IMR-90 (cell line): ENCODE results near the gene GPRC5B. TPM values are rescaled to one million over a fixed set of nuclear protein-coding genes. Genes with fewer than 3 reads are reported as not detected.
A peak's percentile ranks its signal among the peaks of the same experiment; 100 is the strongest.

ENCODE experiments used
- ATAC-seq: fragments of 200-7000 bp; cut with Tn5 transposase; 2 replicates; pipeline ENCODE4 v1.9.1; 2020; ENCODE audit warnings: low read depth, mild to moderate bottlenecking, moderate library complexity
- BruUV-seq: library from RNA; stranded (reverse); fragments of 400-500 nt; replicated peaks from 2 replicates; lab custom pipeline; 2021; lab: Mats Ljungman, UMichigan
- CTCF ChIA-PET: fragments of 300-600 bp; formaldehyde crosslinking; extraction: SDS; loops from one replicate; lab custom pipeline; 2021; ENCODE audit warnings: antibody characterized with exemption; lab: Yijun Ruan, JAX
- POLR2A ChIA-PET: fragments of 300-600 bp; sonication (Branson Sonifier 250); formaldehyde crosslinking; loops from one replicate; lab custom pipeline; 2022; ENCODE audit warnings: antibody characterized with exemption; ENCODE audit not compliant: unreplicated experiment; lab: Charles Lee
- DNase-seq: peaks from one replicate; pipeline ENCODE4 v3.0.0; 2013
- H2AFZ ChIP-seq: replicated peaks from 2 replicates; pipeline ENCODE3; 2013; ENCODE audit warnings: low read length, mild to moderate bottlenecking; ENCODE audit not compliant: poor library complexity
- H2AK5ac ChIP-seq: 2 replicates; pipeline ENCODE4 v1.6.1; 2013; ENCODE audit warnings: low read depth, low read length, inconsistent platforms
- H2AK9ac ChIP-seq: replicated peaks from 2 replicates; pipeline ENCODE3; 2013; ENCODE audit warnings: mild to moderate bottlenecking, low read depth, low read length, moderate library complexity; ENCODE audit not compliant: poor library complexity
- H2BK120ac ChIP-seq: 2 replicates; pipeline ENCODE4 v1.6.1; 2013; ENCODE audit warnings: low read depth, low read length, inconsistent platforms
- H2BK15ac ChIP-seq: 3 replicates; pipeline ENCODE4 v1.6.1; 2013; ENCODE audit warnings: low read depth, low read length, inconsistent platforms
- H2BK20ac ChIP-seq: 2 replicates; pipeline ENCODE4 v1.6.1; 2013; ENCODE audit warnings: low read depth, mild to moderate bottlenecking, inconsistent platforms, low read length, moderate library complexity
- H2BK5ac ChIP-seq: 2 replicates; pipeline ENCODE4 v1.6.1; 2013; ENCODE audit warnings: mild to moderate bottlenecking, low read depth, low read length, inconsistent platforms; ENCODE audit not compliant: poor library complexity, severe bottlenecking
- H3K14ac ChIP-seq: replicated peaks from 2 replicates; pipeline ENCODE4 v1.6.1; 2013; ENCODE audit warnings: low read depth, low read length, inconsistent platforms
- H3K18ac ChIP-seq: 2 replicates; pipeline ENCODE4 v1.6.1; 2013; ENCODE audit warnings: low read depth, low read length, control low read depth
- H3K23ac ChIP-seq: 2 replicates; pipeline ENCODE4 v1.6.1; 2013; ENCODE audit warnings: low read depth, low read length, inconsistent platforms
- H3K27ac ChIP-seq: 2 replicates; pipeline ENCODE4 v1.5.1; 2013; ENCODE audit warnings: mild to moderate bottlenecking, control low read depth, low read length; ENCODE audit not compliant: insufficient read depth
- H3K27me3 ChIP-seq: 2 replicates; pipeline ENCODE4 v1.6.1; 2013; ENCODE audit warnings: low read length; ENCODE audit not compliant: control insufficient read depth, insufficient read depth
- H3K36me3 ChIP-seq: 2 replicates; pipeline ENCODE4 v1.6.1; 2013; ENCODE audit warnings: low read length, mixed read lengths; ENCODE audit not compliant: control insufficient read depth, insufficient read depth
- H3K4ac ChIP-seq: 2 replicates; pipeline ENCODE4 v1.6.1; 2013; ENCODE audit warnings: low read depth, low read length, inconsistent platforms
- H3K4me1 ChIP-seq: 2 replicates; pipeline ENCODE4 v1.6.1; 2013; ENCODE audit warnings: low read length, mixed read lengths; ENCODE audit not compliant: control insufficient read depth, insufficient read depth
- H3K4me2 ChIP-seq: 2 replicates; pipeline ENCODE4 v1.6.1; 2013; ENCODE audit warnings: low read depth, mild to moderate bottlenecking, control low read depth, low read length, moderate library complexity
- H3K4me3 ChIP-seq: 2 replicates; pipeline ENCODE4 v1.5.1; 2013; ENCODE audit warnings: low read depth, mild to moderate bottlenecking, control low read depth, low read length, moderate library complexity; ENCODE audit not compliant: insufficient read depth
- H3K56ac ChIP-seq: 2 replicates; pipeline ENCODE4 v1.6.1; 2013; ENCODE audit warnings: low read length, inconsistent platforms; ENCODE audit not compliant: insufficient read depth; ENCODE audit errors: extremely low read depth
- H3K79me1 ChIP-seq, 2 experiments: 2 replicates each; pipeline ENCODE4 v1.6.1; 2013; ENCODE audit warnings: low read length in 2 of 2, inconsistent platforms in 1 of 2, low read depth in 1 of 2
- H3K9ac ChIP-seq: 2 replicates; pipeline ENCODE4 v1.6.1; 2013; ENCODE audit warnings: low read depth, low read length, control low read depth
- H3K9me1 ChIP-seq: 2 replicates; pipeline ENCODE4 v1.6.1; 2013; ENCODE audit warnings: low read length, inconsistent platforms; ENCODE audit not compliant: insufficient read depth
- H3K9me3 ChIP-seq: 2 replicates; pipeline ENCODE4 v1.6.1; 2013; ENCODE audit warnings: low read length; ENCODE audit not compliant: control insufficient read depth, insufficient read depth
- H4K20me1 ChIP-seq: 2 replicates; pipeline ENCODE4 v1.6.1; 2013; ENCODE audit warnings: low read length, inconsistent platforms; ENCODE audit not compliant: insufficient read depth
- H4K5ac ChIP-seq: 2 replicates; pipeline ENCODE4 v1.6.1; 2013; ENCODE audit warnings: mild to moderate bottlenecking, low read depth, low read length, control low read depth
- H4K8ac ChIP-seq, 2 experiments: 2 replicates each; pipeline ENCODE4 v1.6.1; 2013; ENCODE audit warnings: low read depth in 2 of 2, low read length in 2 of 2, control low read depth in 1 of 2, inconsistent platforms in 1 of 2
- H4K91ac ChIP-seq: 2 replicates; pipeline ENCODE4 v1.6.1; 2013; ENCODE audit warnings: low read depth, low read length, inconsistent platforms; ENCODE audit not compliant: insufficient read depth
- BHLHE40 ChIP-seq: fragments of 150-350 bp; IDR thresholded peaks from 2 replicates; pipeline ENCODE4 v1.6.1; 2016; ENCODE audit warnings: mild to moderate bottlenecking, low read depth, low read length
- CEBPB ChIP-seq: IDR thresholded peaks from 2 replicates; pipeline ENCODE4 v1.6.1; 2012; ENCODE audit warnings: low read depth, low read length, improper control_type of control experiment
- CHD1 ChIP-seq: IDR thresholded peaks from 2 replicates; pipeline ENCODE4 v1.6.1; 2012; ENCODE audit warnings: low read depth, low read length, improper control_type of control experiment
- FOS ChIP-seq: fragments of 150-350 bp; IDR thresholded peaks from 2 replicates; pipeline ENCODE4 v1.6.1; 2016; ENCODE audit warnings: low read depth, low read length
- MAFK ChIP-seq: IDR thresholded peaks from 2 replicates; pipeline ENCODE4 v1.6.1; 2012; ENCODE audit warnings: low read depth, low read length, improper control_type of control experiment
- MAZ ChIP-seq: IDR thresholded peaks from 2 replicates; pipeline ENCODE4 v1.6.1; 2012; ENCODE audit warnings: low read depth, mild to moderate bottlenecking, low read length, improper control_type of control experiment, moderate library complexity, borderline replicate concordance
- MXI1 ChIP-seq: IDR thresholded peaks from 2 replicates; pipeline ENCODE4 v1.6.1; 2012; ENCODE audit warnings: low read depth, mild to moderate bottlenecking, low read length, moderate library complexity, borderline replicate concordance
- NFE2L2 ChIP-seq: fragments of 150-350 bp; IDR thresholded peaks from 2 replicates; pipeline ENCODE4 v1.6.1; 2016; ENCODE audit warnings: low read depth, mild to moderate bottlenecking, low read length
- POLR2A ChIP-seq: IDR thresholded peaks from 2 replicates; pipeline ENCODE4 v1.6.1; 2012; ENCODE audit warnings: mild to moderate bottlenecking, low read depth, low read length
- RAD21 ChIP-seq: IDR thresholded peaks from 2 replicates; pipeline ENCODE4 v1.6.1; 2012; ENCODE audit warnings: low read length, improper control_type of control experiment
- RCOR1 ChIP-seq: IDR thresholded peaks from 2 replicates; pipeline ENCODE4 v1.6.1; 2012; ENCODE audit warnings: mild to moderate bottlenecking, low read length, improper control_type of control experiment; ENCODE audit not compliant: insufficient replicate concordance
- SMC3 ChIP-seq: fragments of 150-350 bp; IDR thresholded peaks from 2 replicates; pipeline ENCODE4 v1.6.1; 2016; ENCODE audit warnings: low read depth, mild to moderate bottlenecking, antibody characterized with exemption, low read length, moderate library complexity
- WGBS, 2 experiments: methylation state at CpG; one replicate each; pipeline versions ENCODE4 v1.1.5 to v1.1.7; 2013; ENCODE audit warnings: missing lambda C conversion rate in 2 of 2; ENCODE audit not compliant: insufficient read length in 1 of 2; ENCODE audit errors: extremely low coverage in 2 of 2; 5-methylcytosine and 5-hydroxymethylcytosine counted together
- dilution Hi-C: fragments of 300-500 bp; cut with HindIII; formaldehyde crosslinking; loops from one replicate; pipeline ENCODE4 v1.14.3; 2018; ENCODE audit warnings: low sequenced_read_pairs; ENCODE audit not compliant: unreplicated experiment
- in situ Hi-C: fragments of 300-500 bp; cut with MboI; formaldehyde crosslinking; loops from 3 replicates; pipeline ENCODE4 v1.14.3; 2019; ENCODE audit warnings: low sequenced_read_pairs, inconsistent platforms, mixed read lengths
- intact Hi-C: fragments of 100-400 bp; cut with micrococcal nuclease; formaldehyde crosslinking; loops from 2 replicates; pipeline ENCODE4 v1.10.0; 2022
- polyA plus RNA-seq, 3 experiments: library from polyadenylated mRNA; depleted of rRNA; stranded (reverse); fragments of >200 nt; gene quantifications; 2 replicates each; pipeline ENCODE4 v1.2.3, GENCODE V29; 2012; ENCODE audit warnings: low replicate concordance in 1 of 3
- total RNA-seq: library from RNA; depleted of rRNA; stranded (reverse); fragments of >200 nt; gene quantifications from 2 replicates; pipeline ENCODE4 v1.2.3, GENCODE V29; 2012
- TF ChIP-seq, protein P1 (sequence below): conservative IDR thresholded peaks from 2 replicates; pipeline ENCODE4 v1.5.1; 2012; ENCODE audit warnings: mild to moderate bottlenecking, low read depth, low read length, improper control_type of control experiment
- TF ChIP-seq, protein P2 (sequence below): fragments of 150-350 bp; IDR thresholded peaks from 2 replicates; pipeline ENCODE4 v1.6.1; 2016; ENCODE audit warnings: low read depth, mild to moderate bottlenecking, low read length, moderate library complexity, borderline replicate concordance
- TF ChIP-seq, protein P3 (sequence below): fragments of 150-350 bp; IDR thresholded peaks from 2 replicates; pipeline ENCODE4 v1.6.1; 2017; ENCODE audit warnings: mild to moderate bottlenecking, antibody characterized with exemption, low read length, low read depth

GPRC5B gene
- total and polyA plus RNA-seq, 2 of the 4 experiments (the other 2 are of a cell fraction) = 2.5 to 8.5 TPM

DNA sequence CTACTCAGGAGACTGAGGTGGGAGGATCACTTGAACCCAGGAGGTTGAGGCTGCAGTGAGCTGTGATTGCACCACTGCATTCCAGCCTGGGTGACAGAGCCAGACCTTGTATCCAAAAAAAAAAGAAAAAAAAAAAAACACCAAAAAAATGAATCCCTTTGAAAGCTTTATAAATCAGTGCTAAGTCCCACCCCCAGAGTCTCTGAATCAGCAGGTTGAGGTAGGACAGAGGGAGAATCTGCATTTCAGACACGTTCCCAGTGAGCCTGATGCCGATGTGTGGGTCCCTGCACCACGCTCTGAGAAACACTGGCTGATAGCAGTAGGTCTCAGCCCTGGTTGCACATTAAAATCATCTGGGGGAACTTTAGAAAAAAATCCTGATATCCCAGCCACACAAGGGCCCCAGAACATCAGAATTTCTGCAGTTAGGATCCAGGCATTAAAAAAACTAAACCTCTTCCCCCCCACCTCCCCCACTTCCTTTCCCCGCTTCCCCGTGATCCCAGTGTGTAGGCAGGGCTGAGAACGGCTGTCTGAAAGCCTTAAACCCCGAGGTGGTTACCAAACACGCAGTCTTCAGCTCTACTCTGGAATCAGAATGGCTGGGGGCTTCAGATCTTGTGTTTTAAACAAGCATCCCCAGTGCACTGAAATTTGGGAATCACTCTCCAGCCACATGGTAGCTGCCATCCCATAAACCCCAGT lies 27.3 kb upstream of the GPRC5B start:
- intact Hi-C loops (no loop called here), dilution Hi-C loops (no loop called here), in situ Hi-C loops (no loop called here)
- Histone ChIP-seq H3K9ac (no peak overlapping the region), H2BK120ac (no peak overlapping the region), H3K56ac (no peak overlapping the region), H3K27me3 (no peaks in the 10 kb centered on the region), H3K23ac (no peak overlapping the region), H2BK15ac (no peak overlapping the region), H3K4me3 (no peak overlapping the region), H4K8ac (no peak overlapping the region), H3K9me3 (no peaks in the 10 kb centered on the region), H2AK9ac (no peak overlapping the region), H3K4ac (no peak overlapping the region), H3K4me1 (no peaks in the 10 kb centered on the region), H4K5ac (no peak overlapping the region), H3K14ac (no peak overlapping the region), H3K9me1 (no peaks in the 10 kb centered on the region), H3K79me1 (no peaks in the 10 kb centered on the region), H3K4me2 (no peak overlapping the region), H3K36me3 (no peaks in the 10 kb centered on the region), H2AK5ac (no peak overlapping the region), H2BK5ac (no peak overlapping the region), H3K27ac (no peak overlapping the region), H3K18ac (no peak overlapping the region), H4K20me1 (no peaks in the 10 kb centered on the region), H2AFZ (peak overlapping the region; percentile 58), H2BK20ac (no peak overlapping the region), H4K91ac (no peak overlapping the region)
- no peak for DNase-seq
- ChIA-PET POLR2A (interaction anchor here (0.6 kb wide), 1 partner anchor 269 kb away, joined by 5 read pairs; no protein-coding TSS in a partner anchor), CTCF (interaction anchor here (0.5 to 1.0 kb wide), 6 partner anchors 12 to 474 kb away, joined by 3 to 5 read pairs (median 3); no protein-coding TSS in a partner anchor)
- WGBS, 2 experiments = 42% methylated on average over 5 of the region's 8 CpGs; no CpG with 5 or more reads in 1 of the 2 experiments
- no peak for ATAC-seq
- no TSS peak for BruUV-seq
- TF ChIP-seq RCOR1 (no peak), NFE2L2 (no peak), RAD21 (no peak), POLR2A (no peak), CEBPB (no peak), FOS (no peak), SMC3 (no peak), CHD1 (no peak), BHLHE40 (no peak), MXI1 (no peak), MAZ (no peak), MAFK (no peak)
- TF ChIP-seq, protein P1, sequence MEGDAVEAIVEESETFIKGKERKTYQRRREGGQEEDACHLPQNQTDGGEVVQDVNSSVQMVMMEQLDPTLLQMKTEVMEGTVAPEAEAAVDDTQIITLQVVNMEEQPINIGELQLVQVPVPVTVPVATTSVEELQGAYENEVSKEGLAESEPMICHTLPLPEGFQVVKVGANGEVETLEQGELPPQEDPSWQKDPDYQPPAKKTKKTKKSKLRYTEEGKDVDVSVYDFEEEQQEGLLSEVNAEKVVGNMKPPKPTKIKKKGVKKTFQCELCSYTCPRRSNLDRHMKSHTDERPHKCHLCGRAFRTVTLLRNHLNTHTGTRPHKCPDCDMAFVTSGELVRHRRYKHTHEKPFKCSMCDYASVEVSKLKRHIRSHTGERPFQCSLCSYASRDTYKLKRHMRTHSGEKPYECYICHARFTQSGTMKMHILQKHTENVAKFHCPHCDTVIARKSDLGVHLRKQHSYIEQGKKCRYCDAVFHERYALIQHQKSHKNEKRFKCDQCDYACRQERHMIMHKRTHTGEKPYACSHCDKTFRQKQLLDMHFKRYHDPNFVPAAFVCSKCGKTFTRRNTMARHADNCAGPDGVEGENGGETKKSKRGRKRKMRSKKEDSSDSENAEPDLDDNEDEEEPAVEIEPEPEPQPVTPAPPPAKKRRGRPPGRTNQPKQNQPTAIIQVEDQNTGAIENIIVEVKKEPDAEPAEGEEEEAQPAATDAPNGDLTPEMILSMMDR = no peak
- TF ChIP-seq, protein P2, sequence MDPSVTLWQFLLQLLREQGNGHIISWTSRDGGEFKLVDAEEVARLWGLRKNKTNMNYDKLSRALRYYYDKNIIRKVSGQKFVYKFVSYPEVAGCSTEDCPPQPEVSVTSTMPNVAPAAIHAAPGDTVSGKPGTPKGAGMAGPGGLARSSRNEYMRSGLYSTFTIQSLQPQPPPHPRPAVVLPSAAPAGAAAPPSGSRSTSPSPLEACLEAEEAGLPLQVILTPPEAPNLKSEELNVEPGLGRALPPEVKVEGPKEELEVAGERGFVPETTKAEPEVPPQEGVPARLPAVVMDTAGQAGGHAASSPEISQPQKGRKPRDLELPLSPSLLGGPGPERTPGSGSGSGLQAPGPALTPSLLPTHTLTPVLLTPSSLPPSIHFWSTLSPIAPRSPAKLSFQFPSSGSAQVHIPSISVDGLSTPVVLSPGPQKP = no peak
- TF ChIP-seq, protein P3, sequence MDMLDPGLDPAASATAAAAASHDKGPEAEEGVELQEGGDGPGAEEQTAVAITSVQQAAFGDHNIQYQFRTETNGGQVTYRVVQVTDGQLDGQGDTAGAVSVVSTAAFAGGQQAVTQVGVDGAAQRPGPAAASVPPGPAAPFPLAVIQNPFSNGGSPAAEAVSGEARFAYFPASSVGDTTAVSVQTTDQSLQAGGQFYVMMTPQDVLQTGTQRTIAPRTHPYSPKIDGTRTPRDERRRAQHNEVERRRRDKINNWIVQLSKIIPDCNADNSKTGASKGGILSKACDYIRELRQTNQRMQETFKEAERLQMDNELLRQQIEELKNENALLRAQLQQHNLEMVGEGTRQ = no peak
